Mammary epithelial cell (primary cell): ENCODE data around the gene CPA4.

Experiments used
- CTCF ChIP-seq, 2 donors: IDR thresholded peaks in 1 of 2; conservative IDR thresholded peaks in 1 of 2; 2 replicates each; pipeline ENCODE4 v1.5.1; 2011 to 2012; ENCODE audit warnings: inconsistent platforms in 2 of 2, low read length in 2 of 2, mild to moderate bottlenecking in 2 of 2, control low read depth in 1 of 2, low read depth in 1 of 2; ENCODE audit not compliant: insufficient read depth in 1 of 2; ENCODE audit errors: extremely low read depth in 1 of 2
- EZH2 ChIP-seq: IDR thresholded peaks from 2 replicates; pipeline ENCODE4 v1.6.1; 2012; ENCODE audit warnings: low read length, inconsistent platforms, borderline replicate concordance

- TF ChIP-seq CTCF (conservative IDR thresholded peaks at IDR 0.05 in 1 of 2, IDR thresholded peaks at IDR 0.05 in 1 of 2; ENCODE audit: extremely low read depth in 1 of 2, insufficient read depth in 1 of 2, low read depth in 1 of 2, low read length in 2 of 2) (no peak), EZH2 (no peak)
These were observed 31.5 kb downstream of the CPA4 start for GRCh38 chr7:130324306-130324943.
